ENCODE measurements around the gene F9.
"Not testable (repeated sequence)": the region's sequence is repeated elsewhere in the genome, so short reads cannot be mapped to it uniquely, and the experiment has no call there.

The F9 gene

DNA sequence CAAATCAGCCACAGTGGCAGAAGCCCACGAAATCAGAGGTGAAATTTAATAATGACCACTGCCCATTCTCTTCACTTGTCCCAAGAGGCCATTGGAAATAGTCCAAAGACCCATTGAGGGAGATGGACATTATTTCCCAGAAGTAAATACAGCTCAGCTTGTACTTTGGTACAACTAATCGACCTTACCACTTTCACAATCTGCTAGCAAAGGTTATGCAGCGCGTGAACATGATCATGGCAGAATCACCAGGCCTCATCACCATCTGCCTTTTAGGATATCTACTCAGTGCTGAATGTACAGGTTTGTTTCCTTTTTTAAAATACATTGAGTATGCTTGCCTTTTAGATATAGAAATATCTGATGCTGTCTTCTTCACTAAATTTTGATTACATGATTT, at the start of gene F9:
Gene F9 (plus strand): TSS at position 190 of the 400 bp plus-strand sequence. CDS start 26 bp downstream, at position 216.
- DNase-seq (ENCODE audit: low read depth) = no peak

DNA sequence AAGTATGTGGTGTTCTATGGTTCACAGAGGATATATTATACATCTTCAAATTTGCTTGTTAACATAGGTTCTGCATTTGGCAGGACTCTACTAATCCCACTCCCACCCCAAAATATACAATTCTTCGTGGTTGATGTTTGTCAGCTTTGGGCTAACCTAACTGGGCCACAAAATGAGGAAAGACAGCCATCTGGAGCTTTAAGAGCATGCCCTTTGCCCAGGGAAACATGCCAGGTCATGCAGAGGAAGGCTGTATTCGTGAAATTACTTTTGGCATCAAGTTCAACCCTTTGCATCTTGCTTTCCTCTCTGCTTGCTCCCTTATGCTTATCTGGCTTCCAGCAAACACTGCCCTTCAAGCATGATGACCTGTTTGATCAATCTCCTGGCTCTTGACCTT, 46.8 kb upstream of the F9 start:
- no peak for DNase-seq (ENCODE audit: low read depth)

DNA sequence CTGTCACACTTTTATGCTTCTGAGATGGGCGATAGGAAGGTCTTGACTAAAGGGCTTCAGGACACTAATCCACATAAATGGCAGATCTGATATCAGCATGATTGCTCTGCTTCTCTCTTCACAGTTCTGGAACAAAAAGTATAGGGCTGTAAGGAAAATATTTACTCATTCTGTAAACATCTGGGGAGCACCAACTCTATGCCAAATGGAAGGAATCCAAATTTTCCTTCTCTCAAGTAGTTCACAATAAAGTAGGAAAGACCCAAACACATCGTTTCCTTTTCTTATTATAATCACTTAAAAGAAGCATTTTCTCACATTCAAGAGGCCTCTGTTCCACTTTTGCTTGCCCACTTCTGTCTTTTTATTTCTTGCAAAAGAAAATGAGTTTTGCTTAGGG, 45.9 kb upstream of the F9 start:
- no peak for DNase-seq (ENCODE audit: low read depth)

DNA sequence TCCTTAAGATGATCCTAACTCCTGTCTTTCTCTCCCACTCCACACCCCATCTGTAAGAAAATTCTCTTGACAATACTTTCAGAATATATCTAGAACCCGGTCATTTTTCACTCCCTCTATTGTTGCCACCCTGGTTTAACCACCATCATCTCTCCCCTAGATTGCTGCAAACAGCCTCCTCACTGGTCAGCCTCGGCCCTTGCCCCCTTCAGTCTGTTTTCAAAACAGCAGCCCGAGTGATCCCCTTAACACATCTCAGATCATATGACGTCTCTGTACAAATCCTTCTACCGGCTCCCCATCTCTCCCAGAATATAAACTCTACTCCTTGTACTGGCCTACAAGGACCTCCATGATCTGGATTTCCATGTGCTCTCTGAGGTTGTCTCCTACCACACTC, 35.2 kb upstream of the F9 start:
- no peak for DNase-seq (ENCODE audit: low read depth)

DNA sequence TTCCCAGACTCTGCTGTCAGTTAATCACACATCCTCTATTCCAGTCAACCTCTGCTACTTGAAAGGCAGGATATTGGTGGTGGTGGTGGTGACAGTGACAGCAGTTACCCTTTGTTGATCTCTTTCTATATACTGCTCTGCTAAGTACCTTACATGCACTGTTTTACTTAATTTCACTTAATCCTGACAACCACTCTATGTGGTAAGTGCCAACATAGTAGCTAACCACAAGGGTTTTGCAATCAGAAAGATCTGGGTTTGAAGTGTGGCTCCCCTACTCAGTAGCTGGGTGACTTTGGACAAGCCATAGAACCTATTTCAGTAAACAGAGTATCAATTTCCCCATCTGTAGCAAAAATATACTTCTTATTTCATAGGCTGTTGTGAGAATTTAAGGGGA, 24.2 kb upstream of the F9 start:
- no peak for DNase-seq (ENCODE audit: low read depth)

DNA sequence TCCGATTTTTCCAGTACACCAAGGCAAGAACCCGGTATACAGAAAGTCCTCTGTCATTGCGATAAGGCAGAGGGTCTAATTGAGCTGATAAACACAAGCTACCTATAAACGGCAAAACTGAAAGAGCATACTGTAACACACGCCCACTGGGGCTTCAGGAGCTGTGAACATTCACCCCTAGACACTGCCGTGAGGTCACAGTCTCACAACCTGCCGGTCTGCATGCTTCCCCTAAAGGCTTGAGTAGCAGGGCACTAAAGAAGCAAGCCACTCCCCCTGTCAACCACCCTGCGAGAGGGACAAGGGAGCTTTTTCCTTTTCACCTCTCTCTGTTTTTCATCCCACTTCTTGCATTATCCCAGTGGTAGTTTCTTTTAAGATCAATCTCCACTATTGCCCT, 22.4 kb upstream of the F9 start:
- DNase-seq (ENCODE audit: low read depth) = no peak

DNA sequence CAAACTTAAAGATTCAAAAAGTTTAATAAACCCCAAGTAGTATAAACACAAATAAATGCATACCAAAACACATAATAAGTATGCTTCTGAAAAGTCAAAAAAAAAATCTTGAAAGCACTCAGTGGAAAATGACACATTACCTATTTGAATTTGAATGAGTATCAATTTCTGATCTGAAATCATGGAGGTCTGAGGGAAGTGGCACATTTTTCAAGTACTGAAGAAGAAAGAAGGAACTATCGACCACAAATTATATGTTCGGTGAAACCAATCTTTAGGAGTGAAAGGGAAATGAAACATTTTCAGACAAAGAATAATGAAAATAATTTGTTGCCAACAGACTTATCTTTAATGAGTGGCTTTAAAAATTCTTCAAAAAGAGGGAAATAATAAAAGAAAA, 12.1 kb upstream of the F9 start:
- no peak for DNase-seq (ENCODE audit: low read depth)

DNA sequence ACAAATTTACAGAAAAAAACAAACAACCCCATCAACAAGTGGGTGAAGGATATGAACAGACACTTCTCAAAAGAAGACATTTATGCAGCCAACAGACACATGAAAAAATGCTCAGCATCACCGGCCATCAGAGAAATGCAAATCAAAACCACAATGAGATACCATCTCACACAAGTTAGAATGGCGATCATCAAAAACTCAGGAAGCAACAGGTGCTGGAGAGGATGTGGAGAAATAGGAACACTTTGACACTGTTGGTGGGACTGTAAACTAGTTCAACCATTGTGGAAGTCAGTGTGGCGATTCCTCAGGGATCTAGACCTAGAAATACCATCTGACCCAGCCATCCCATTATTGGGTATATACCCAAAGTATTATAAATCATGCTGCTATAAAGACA, 1.7 kb upstream of the F9 start:
- not testable (repeated sequence) for DNase-seq (ENCODE audit: low read depth)

DNA sequence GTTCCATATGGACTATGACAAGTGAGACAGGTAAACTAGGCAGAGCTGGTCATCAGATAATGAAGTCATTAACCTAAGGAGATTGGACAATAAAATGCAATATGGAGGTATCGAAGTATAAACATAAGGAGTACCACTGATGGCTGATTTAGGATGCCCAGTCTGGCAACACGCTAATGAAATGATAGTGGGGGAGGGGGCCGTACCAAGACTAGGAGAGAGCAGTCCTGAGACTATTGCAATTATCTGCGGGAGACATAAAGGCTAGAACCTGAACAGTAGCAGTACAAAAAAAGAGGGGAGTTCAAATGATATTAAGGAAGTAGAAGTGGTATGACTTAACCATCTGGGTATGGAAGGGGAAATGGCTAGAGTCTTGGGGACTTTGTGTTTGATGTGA, 2.3 kb downstream of the F9 start:
- no peak for DNase-seq (ENCODE audit: low read depth)

DNA sequence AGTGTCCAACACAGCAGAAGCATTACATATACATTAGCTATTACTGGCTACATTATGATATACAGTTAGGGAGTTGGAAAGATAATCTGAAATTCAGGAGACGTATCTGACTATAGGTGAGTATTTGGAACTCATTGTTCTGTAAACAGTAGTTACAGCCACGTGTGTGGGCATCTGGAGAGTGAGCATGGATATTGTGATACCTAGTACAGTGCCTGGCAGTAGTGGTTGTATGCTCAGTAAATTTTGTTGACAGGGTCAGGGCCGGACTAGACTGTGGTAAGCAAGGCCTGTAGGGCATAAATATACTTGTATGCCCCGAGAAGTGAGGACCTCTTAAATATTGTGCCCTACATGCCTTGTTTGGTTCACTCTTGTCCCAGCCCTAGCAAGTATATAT, 2.9 kb downstream of the F9 start:
- no peak for DNase-seq (ENCODE audit: low read depth)

DNA sequence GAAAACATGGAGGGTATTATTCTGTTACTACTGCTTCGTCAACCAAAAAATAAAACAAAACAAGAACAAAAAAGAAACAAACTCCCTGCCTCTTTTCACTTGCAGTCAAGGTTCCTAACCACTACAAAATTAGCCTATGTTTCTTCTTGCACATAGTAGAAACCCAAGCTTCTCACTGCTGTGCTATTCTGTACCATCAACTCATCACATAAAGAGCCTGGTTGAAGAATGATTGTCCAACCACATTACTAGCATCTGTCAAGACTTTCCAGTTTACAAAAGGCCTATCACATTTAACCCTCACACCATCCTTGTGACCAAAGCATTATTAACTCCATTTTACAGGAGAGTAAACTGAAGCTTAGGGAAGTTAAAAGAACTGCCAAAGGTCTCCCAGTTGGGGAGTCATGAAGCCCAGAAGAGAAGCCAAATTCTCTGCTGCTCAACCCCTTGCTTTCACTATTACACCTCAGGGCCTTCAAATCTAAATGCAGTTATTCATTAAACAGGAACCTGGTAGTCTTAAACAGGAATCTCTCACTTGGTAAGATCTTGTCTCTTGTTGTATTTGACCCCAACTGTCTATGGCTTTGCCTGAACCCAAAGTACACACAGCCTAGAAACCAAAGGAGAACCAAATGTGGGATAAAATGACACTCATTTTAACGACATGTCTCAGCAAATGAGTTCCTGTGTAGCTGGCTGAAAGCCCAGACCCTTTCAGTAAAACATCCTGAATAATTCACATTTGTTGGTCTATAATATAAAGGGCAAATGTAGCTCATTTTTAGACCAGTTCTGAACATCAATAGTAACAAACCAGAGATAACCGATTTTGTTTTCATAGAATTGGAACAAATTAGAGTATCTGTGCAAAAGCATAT, 8.6 kb downstream of the F9 start:
- no peak for DNase-seq (ENCODE audit: low read depth)

DNA sequence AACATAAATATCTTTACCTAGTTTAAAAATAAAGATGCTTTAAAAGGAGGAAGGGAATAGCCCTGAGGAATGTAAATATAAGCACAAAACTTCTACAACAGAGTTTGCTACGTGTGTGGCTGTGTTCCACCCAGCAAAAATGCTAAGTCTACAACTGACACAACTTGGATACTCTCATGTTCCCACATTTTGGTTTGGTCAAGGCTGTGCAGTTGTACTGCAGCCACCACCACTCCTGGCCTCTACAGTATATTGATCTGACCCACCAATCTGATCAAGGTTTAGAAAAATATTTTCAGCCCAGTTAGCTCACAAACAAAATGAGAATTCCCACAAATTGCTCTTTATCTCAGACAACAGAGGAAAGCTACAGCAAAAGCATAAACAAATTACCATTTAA, 12.1 kb downstream of the F9 start:
- no peak for DNase-seq (ENCODE audit: low read depth)

DNA sequence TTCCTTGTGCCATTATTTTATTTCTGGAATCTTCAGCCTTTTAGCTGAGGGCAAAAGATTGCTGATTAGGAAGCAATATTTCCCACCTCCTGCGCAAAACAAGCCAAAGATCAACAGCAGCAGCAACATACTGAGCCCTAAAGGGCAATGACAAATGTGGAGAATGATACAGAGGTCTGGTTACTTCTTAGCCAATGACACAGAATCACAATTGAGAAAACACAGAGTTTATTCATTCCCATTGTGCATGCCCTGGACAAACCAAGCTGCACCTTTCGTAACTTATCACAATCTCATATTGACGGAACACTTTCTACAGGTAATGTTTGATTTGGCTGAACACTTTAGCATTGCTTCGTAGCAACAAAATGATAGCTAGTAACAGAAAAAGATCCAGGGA, 13.4 kb downstream of the F9 start:
- DNase-seq (ENCODE audit: low read depth) = no peak

DNA sequence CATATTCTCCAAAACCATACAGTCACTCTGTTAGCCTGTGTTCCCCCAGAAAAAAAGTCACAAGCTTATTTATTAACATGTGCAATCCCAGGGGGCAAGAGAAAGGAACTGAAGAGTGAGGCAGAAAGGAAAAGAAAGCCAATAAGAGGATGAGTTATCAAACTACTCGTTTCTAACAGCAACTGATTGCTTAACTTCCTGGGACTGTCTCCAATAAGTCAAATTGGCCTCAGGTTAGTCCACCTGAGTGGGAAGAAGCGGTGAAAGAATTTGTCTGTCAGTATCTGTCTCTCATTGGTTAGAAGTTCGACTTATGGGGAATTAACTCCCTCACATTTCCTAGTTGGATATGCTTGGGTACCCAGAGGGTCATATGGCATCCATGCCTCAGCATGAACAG, 14.1 kb downstream of the F9 start:
- no peak for DNase-seq (ENCODE audit: low read depth)

DNA sequence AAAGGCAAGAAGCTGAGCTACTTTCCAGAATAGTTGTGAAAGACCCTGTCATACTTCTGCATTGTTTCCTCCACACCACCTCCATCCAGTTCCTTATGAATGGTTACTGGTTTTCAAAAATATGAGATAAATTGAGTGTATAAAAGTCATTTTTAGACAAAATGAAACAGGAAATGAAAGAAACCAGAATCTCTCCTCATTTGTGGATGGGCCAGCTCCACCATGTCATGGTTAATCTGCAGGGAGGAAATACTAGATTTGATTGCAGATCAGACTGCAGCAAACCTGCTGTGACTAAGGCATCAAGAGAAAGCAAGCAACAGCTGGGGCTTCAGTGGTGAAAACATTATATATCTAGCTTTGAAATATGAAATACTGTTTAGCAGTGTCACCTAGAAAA, 23.8 kb downstream of the F9 start:
- DNase-seq (ENCODE audit: low read depth) = no peak

DNA sequence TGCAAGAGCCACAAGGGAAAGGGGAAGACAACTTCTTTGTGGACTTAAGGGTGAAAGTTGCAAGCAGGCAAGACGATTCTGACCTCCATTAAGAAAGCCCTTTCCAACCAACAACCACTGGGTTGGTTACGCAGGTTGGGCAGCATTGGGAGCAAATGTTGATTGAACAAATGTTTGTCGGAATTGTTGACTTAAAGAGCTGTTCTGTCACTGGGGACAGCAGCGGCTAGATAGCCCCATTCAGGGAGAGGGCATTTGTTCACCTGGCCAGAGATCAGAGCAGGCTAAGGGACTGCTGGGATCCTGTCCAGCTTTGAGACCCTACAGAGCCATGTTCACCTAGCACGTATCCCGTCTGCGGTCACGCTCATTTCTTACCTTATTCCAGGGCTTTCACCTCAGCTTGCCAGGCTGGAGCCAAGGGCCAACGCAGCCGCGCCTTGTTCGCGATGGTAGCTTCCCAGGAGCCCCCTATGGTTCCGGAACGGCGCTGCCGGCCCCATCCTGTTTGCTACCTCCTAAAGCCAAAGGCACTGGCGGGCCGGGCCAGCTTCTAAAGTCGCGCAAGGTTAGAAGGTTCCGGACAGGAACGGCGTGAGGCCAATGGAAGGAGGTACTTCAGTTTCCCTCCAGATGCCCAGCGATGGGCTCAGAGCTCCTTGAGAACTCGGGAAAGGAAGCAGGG, 24.6 kb downstream of the F9 start:
- no peak for DNase-seq (ENCODE audit: low read depth)

DNA sequence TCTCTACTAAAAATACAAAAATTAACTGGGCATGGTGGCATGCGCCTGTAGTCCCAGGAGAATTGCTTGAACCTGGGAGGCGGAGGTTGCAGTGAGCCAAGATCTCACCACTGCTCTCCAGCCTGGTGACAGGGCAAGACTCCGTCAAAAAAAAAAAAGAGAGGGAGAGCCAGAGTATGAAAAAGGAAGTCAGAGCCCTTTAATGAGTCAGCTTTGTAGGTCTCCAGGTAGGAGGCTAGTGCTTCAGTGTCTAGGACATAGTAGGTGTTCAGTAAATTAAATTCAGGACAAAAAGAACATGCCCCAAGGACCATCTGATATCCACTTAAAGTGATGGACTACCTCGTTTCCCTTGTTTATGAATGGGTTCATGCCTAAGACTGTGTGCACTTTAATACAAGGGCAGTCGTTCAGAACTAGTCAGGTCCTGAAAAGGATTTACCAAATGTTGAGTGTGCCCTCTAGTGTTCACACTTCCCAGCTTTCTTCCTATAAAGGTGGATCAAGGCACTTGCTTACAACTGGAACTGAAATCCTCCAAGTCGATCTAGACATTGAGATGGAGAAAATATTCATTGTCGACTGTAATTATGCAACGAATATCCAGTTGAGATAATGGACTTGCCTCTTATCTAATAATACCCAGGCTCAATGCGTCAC, 29.0 kb downstream of the F9 start:
- peak; percentile 47 for DNase-seq (ENCODE audit: low read depth)

DNA sequence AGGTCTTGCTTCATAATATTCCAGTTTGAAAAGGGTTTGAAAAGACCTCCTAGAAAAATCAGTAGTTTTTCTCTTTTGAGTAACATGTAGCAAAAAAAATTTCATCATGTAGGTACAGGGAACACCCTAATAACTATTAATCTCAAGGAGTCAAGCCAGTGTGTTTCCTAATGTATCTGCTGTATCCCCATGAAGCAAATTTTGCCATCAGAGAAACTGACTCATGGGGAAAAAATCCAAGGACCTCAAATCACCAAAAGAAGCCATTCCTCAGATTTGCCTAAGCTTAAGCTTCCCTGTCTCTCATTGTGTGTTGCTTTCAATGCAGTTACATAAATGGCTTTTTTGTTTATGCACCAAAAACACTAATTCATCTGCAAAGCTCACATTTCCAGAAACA, 29.7 kb downstream of the F9 start:
- DNase-seq (ENCODE audit: low read depth) = no peak

DNA sequence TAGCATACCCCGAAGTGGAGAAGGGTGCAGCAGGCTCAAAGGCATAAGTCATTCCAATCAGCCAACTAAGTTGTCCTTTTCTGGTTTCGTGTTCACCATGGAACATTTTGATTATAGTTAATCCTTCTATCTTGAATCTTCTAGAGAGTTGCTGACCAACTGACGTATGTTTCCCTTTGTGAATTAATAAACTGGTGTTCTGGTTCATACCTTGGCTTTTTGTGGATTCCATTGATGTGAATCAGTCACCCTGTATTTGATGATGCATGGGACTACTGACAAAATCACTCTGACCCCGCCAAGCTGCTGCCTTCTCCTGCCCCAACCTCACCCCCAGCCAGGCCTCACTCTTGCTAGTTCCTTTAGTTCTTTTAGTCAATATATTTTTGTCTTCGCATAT, 32.7 kb downstream of the F9 start:
- DNase-seq (ENCODE audit: low read depth) = no peak

DNA sequence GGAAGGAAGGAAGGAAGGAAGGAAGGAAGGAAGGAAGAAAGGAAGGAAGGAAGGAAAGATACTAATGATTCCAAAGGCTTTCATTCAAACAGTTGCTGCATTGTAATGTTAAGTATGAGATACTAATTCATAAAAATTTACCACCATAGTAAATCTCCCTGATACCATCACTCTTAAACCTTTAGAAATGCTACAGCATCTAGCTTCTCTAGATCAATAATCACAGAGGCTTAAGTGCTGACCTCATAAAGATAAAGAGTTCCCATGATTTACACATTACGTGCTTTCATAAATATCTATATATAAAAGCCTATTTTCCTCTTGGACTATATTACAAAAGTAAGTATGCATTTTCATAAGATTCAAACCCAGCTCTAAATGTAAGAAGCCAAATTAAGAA, 36.4 kb downstream of the F9 start:
- DNase-seq (ENCODE audit: low read depth) = no peak

DNA sequence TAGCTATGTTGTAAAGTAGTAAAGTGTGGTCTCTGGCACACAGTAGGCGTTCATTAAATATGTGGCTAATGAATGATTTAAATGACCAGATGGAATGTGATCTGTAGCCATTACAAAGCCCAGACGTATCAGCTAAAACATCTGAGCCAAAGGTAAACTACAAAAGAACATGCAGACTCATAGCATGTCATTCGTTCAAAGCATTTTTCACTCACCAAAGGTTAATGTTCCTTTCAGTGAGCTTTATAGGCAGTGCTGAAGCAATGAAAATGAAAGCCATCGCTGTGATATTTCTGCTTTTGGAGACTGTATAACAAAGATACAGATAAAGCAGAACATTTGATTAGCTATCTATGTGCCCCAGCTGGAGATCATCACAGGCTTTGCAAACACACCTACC, 50.5 kb downstream of the F9 start:
- no peak for DNase-seq (ENCODE audit: low read depth)

DNA sequence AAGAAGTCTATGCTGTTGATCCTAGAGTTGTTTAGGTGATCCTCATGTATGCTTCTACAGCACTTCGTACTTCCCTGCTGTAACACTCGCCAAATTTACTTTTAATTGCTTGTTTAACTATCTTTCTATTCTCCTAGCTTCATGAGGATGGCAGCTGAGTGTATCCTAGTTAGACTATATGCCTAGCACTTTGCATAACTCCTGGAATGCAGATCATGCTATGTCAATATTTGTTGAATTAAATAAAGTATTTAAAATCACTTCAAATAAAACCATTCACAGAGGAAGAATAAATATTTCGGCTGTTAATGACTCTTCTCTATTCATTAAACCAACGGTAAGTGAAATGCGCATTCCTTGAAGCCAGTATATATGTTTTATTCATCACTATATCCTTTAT, 55.1 kb downstream of the F9 start:
- no peak for DNase-seq (ENCODE audit: low read depth)

DNA sequence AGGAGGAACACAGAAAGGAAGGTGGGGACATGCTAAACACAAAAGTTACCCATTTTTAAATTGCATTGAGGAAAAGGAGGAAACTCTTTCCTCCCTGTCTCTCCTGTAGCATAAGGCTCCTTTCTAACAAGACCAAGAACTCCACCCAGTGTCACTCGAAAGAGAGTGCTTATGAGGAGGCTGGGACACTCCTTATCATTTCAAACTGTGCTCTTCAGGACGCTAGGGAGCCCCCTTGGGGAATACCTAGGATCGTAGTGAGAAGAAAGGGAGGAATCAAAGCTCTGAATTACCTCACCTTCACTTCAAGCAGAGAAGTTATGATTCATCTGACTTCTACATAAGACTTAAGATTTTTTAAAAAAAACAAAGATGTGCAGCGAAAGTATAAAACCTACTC, 65.5 kb downstream of the F9 start:
- no peak for DNase-seq (ENCODE audit: low read depth)

Measured in fibroblast of the conjunctiva (primary cell).